Measurements from ENCODE around the gene ARSI.

GRCh38 chr5:150263375-150263775 lies 39.3 kb downstream of the ARSI start:
- TF ChIP-seq CTCF (IDR thresholded peaks at IDR 0.05) = no peak
- TF ChIP-seq TAF1 (IDR thresholded peaks at IDR 0.05; ENCODE audit: borderline replicate concordance, low read depth, low read length) = no peak
- no peak for TF ChIP-seq MAX (IDR thresholded peaks at IDR 0.05; ENCODE audit: low read depth)
- no peak for TF ChIP-seq FOXM1 (IDR thresholded peaks at IDR 0.05; ENCODE audit: low read depth)
- TF ChIP-seq REST (IDR thresholded peaks at IDR 0.05; ENCODE audit: low read depth, low read length) = no peak
- no peak for TF ChIP-seq TCF12 (IDR thresholded peaks at IDR 0.05)
- TF ChIP-seq SMC3 (IDR thresholded peaks at IDR 0.05; ENCODE audit: low read depth, low read length) = no peak
- no peak for TF ChIP-seq EP300 (IDR thresholded peaks at IDR 0.05; ENCODE audit: borderline replicate concordance in 1 of 2, low read depth in 1 of 2, low read length in 1 of 2)
